SU-DHL-6 (cell line): Measurements from ENCODE around the gene PRPS1.
"Not testable (repeated sequence)": the region's sequence is repeated elsewhere in the genome, so short reads cannot be mapped to it uniquely, and the experiment has no call there.

Experiments
- H2AFZ ChIP-seq: fragments of 200-600 bp; sonication (generic); 2 replicates; pipeline ENCODE4 v1.6.1; 2014; ENCODE audit warnings: low read depth, mild to moderate bottlenecking, moderate library complexity, mixed read lengths, antibody characterized with exemption, low read length; ENCODE audit not compliant: severe bottlenecking
- H3F3A ChIP-seq: fragments of 200-600 bp; shearing (Covaris generic); 2 replicates; pipeline ENCODE4 v1.6.0; 2016; ENCODE audit warnings: antibody characterized with exemption, mild to moderate bottlenecking; ENCODE audit not compliant: insufficient read depth
- H3K27ac ChIP-seq: fragments of 200-600 bp; sonication (generic); 2 replicates; pipeline ENCODE4 v1.5.1; 2016; ENCODE audit warnings: low read depth, mild to moderate bottlenecking, low read length, moderate library complexity, mixed read lengths
- H3K27me3 ChIP-seq: fragments of 200-600 bp; sonication (generic), shearing (Covaris generic); 2 replicates; pipeline ENCODE4 v1.6.0; 2014; ENCODE audit warnings: mild to moderate bottlenecking, low read length
- H3K36me3 ChIP-seq: fragments of 200-600 bp; sonication (generic); 2 replicates; pipeline ENCODE4 v1.6.1; 2014; ENCODE audit warnings: mild to moderate bottlenecking, low read length, mixed read lengths
- H3K4me2 ChIP-seq: fragments of 300-600, 200-600 bp; shearing (Covaris generic), sonication (generic); 2 replicates; pipeline ENCODE4 v1.6.0; 2014; ENCODE audit warnings: low read length, low read depth, mild to moderate bottlenecking; ENCODE audit not compliant: poor library complexity, severe bottlenecking
- H3K4me3 ChIP-seq: fragments of 200-600 bp; sonication (generic); 2 replicates; pipeline ENCODE4 v1.5.1; 2014; ENCODE audit warnings: antibody characterized with exemption, low read length, mild to moderate bottlenecking, mixed read lengths; ENCODE audit not compliant: insufficient read depth, poor library complexity, severe bottlenecking
- H3K79me2 ChIP-seq: fragments of 200-600 bp; sonication (generic); 2 replicates; pipeline ENCODE4 v1.6.1; 2014; ENCODE audit warnings: mild to moderate bottlenecking, low read length, moderate library complexity; ENCODE audit not compliant: insufficient read depth
- H3K9ac ChIP-seq: fragments of 200-600 bp; sonication (generic); 2 replicates; pipeline ENCODE4 v1.7.0; 2014; ENCODE audit warnings: mild to moderate bottlenecking, low read length
- H3K9me2 ChIP-seq: fragments of 200-600 bp; sonication (generic); replicated peaks from 2 replicates; pipeline ENCODE4 v1.6.1; 2014; ENCODE audit warnings: low read length; ENCODE audit not compliant: insufficient read depth
- H3K9me3 ChIP-seq: fragments of 200-600 bp; sonication (generic); 2 replicates; pipeline ENCODE4 v1.6.1; 2014; ENCODE audit warnings: low read length, mixed read lengths; ENCODE audit not compliant: insufficient read depth
- H4K20me1 ChIP-seq: fragments of 200-600 bp; sonication (generic); 2 replicates; pipeline ENCODE4 v1.6.1; 2014; ENCODE audit warnings: low read depth, mild to moderate bottlenecking, antibody characterized with exemption, low read length, moderate library complexity, mixed read lengths
- EZH2phosphoT487 ChIP-seq: fragments of 200-600 bp; sonication (generic), shearing (Covaris generic); conservative IDR thresholded peaks from 2 replicates; pipeline ENCODE4 v1.6.1; 2018; ENCODE audit warnings: mild to moderate bottlenecking, antibody characterized with exemption, low read length, moderate library complexity, mixed read lengths
- TF ChIP-seq, protein P1 (sequence below): fragments of 200-600 bp; sonication (generic); IDR thresholded peaks from one replicate; pipeline ENCODE4 v1.5.1; 2017; ENCODE audit warnings: antibody characterized with exemption, mild to moderate bottlenecking, low read length, moderate library complexity; ENCODE audit not compliant: insufficient read depth, poor library complexity, severe bottlenecking

The PRPS1 gene

DNA sequence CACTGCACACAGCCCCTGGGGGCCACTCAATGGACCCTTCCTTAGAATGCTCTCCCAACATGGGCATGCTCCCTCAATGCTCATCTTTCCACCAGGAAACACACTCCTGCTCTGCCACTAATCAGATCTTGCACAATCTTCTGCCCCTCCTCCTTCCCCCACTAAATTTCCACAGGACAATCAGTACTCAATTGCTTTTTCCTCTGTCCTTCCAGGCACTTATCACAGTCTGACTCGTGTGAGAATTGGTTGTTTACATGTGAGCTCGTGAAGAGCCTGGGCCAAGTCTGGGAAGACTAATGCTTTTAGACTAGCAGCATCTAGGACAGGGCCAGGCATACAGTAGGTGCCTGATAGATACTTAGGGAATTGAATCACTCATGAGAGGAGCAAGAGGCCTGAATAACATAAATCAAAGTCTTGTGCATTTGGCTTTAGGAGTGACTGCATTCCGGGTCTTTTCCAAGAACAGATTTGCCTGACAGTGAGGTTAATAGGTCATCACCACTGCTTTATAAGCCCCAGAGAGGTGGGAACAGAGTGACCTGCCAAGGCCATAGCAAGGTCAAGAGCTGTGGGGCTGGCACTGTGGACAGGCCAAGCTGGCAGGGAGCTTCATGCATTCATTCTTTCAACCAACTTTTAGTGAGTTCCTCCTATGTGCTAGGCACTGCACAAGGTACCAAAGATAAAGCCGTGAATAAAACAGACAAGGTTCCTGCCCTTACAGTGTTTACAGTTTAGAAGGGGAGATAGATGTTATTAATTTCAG, 55.0 kb downstream of the PRPS1 start:
- H3F3A ChIP-seq, result no peaks in the 10 kb centered on the region
- H3K4me2 ChIP-seq, result no peak overlapping the region
- H3K9me2 ChIP-seq, result no peaks in the 10 kb centered on the region
- no peak overlapping the region for H3K9ac ChIP-seq
- no peak overlapping the region for H2AFZ ChIP-seq
- H3K27me3 ChIP-seq, result no peaks in the 10 kb centered on the region
- no peaks in the 10 kb centered on the region for H3K9me3 ChIP-seq
- no peaks in the 10 kb centered on the region for H4K20me1 ChIP-seq
- no peak overlapping the region for H3K27ac ChIP-seq
- H3K79me2 ChIP-seq, result no peaks in the 10 kb centered on the region
- no peak overlapping the region for H3K4me3 ChIP-seq
- TF ChIP-seq, protein P1, sequence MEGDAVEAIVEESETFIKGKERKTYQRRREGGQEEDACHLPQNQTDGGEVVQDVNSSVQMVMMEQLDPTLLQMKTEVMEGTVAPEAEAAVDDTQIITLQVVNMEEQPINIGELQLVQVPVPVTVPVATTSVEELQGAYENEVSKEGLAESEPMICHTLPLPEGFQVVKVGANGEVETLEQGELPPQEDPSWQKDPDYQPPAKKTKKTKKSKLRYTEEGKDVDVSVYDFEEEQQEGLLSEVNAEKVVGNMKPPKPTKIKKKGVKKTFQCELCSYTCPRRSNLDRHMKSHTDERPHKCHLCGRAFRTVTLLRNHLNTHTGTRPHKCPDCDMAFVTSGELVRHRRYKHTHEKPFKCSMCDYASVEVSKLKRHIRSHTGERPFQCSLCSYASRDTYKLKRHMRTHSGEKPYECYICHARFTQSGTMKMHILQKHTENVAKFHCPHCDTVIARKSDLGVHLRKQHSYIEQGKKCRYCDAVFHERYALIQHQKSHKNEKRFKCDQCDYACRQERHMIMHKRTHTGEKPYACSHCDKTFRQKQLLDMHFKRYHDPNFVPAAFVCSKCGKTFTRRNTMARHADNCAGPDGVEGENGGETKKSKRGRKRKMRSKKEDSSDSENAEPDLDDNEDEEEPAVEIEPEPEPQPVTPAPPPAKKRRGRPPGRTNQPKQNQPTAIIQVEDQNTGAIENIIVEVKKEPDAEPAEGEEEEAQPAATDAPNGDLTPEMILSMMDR, result no peak
- no peak for TF ChIP-seq EZH2phosphoT487
- no peaks in the 10 kb centered on the region for H3K36me3 ChIP-seq

DNA sequence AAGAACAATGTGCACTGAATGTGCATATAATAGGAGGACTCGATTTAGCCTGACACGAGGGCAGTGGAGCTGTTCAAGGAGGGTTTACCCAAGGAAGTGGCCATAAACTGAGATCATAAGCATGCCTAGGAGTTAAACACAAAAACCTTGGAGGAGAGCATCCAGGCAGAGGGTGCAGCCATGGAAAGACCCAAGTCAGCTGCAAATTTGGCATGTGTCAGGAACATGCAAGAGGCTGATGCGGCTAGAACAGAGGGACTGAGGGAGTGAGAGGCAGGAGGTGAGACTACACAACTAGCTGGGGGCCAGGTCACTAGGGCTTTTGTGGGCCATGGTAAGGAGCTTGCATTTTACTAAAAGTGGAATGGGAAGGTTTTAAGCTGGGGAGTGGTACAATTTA, 55.6 kb downstream of the PRPS1 start:
- no peak overlapping the region for H3K27ac ChIP-seq
- no peaks in the 10 kb centered on the region for H3K79me2 ChIP-seq
- no peaks in the 10 kb centered on the region for H3F3A ChIP-seq
- H3K4me3 ChIP-seq, result no peak overlapping the region
- H3K9me2 ChIP-seq, result no peaks in the 10 kb centered on the region
- no peak overlapping the region for H2AFZ ChIP-seq
- H3K9ac ChIP-seq, result no peak overlapping the region
- no peaks in the 10 kb centered on the region for H3K9me3 ChIP-seq
- H3K4me2 ChIP-seq, result no peak overlapping the region
- no peaks in the 10 kb centered on the region for H4K20me1 ChIP-seq
- no peaks in the 10 kb centered on the region for H3K36me3 ChIP-seq
- H3K27me3 ChIP-seq, result no peaks in the 10 kb centered on the region
- TF ChIP-seq, protein P1, result no peak
- no peak for TF ChIP-seq EZH2phosphoT487

DNA sequence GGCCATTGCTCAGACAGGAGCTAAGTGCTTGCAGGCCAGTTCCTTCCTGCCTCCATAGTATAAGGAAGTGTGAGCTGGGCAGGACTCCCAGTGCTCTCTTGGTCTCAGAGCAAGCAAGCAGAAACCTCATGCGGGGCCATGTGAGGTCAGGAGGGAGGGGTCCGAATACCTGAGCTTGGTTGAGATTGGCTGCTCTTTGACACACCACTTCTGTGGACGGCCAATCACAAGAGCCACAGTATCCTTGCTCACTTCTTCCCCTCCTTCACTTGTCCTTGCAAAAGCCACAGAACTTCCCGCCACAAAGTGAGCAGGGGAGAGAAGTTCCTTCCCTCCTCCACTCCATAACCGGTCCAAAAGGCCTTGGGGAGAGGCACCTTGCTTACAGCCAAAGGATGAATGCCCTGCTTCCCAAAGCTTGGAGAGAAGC, 56.7 kb downstream of the PRPS1 start:
- H3F3A ChIP-seq, result no peaks in the 10 kb centered on the region
- H4K20me1 ChIP-seq, result no peaks in the 10 kb centered on the region
- TF ChIP-seq, protein P1, result no peak
- no peak for TF ChIP-seq EZH2phosphoT487
- H3K27ac ChIP-seq, result no peak overlapping the region
- H2AFZ ChIP-seq, result no peak overlapping the region
- no peak overlapping the region for H3K9ac ChIP-seq
- no peaks in the 10 kb centered on the region for H3K9me2 ChIP-seq
- H3K4me2 ChIP-seq, result no peak overlapping the region
- H3K79me2 ChIP-seq, result no peaks in the 10 kb centered on the region
- H3K36me3 ChIP-seq, result no peaks in the 10 kb centered on the region
- H3K4me3 ChIP-seq, result no peak overlapping the region
- H3K9me3 ChIP-seq, result no peaks in the 10 kb centered on the region
- H3K27me3 ChIP-seq, result no peaks in the 10 kb centered on the region

DNA sequence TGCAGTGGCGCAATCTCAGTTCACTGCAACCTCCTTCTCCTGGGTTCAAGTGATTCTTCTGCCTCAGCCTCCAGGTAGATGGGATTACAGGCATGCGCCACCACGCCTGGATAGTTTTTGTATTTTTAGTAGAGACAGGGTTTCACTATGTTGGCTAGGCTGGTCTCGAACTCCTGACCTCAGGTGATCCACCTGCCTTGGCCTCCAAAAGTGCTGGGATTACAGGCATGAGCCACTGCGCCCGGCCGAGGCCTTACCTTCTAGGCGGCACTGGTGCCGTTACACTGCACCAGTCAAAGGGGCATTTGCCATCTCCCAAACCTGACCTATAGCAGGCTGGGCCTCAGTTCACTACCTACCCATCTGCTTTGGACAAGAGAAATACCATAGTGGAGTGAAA, 57.3 kb downstream of the PRPS1 start:
- not testable (repeated sequence) for H3K9me3 ChIP-seq, H3K9me2 ChIP-seq, H2AFZ ChIP-seq, H3K36me3 ChIP-seq, H3K27ac ChIP-seq, H3F3A ChIP-seq, H4K20me1 ChIP-seq, H3K27me3 ChIP-seq, H3K79me2 ChIP-seq, H3K9ac ChIP-seq, H3K4me2 ChIP-seq, H3K4me3 ChIP-seq
